ENCODE measurements around the gene DLX6. TPM values are rescaled to one million over a fixed set of nuclear protein-coding genes. Genes with fewer than 3 reads are reported as not detected.

DLX6 gene
- total RNA-seq, 1 donor from 2014 or later = not detected

DNA sequence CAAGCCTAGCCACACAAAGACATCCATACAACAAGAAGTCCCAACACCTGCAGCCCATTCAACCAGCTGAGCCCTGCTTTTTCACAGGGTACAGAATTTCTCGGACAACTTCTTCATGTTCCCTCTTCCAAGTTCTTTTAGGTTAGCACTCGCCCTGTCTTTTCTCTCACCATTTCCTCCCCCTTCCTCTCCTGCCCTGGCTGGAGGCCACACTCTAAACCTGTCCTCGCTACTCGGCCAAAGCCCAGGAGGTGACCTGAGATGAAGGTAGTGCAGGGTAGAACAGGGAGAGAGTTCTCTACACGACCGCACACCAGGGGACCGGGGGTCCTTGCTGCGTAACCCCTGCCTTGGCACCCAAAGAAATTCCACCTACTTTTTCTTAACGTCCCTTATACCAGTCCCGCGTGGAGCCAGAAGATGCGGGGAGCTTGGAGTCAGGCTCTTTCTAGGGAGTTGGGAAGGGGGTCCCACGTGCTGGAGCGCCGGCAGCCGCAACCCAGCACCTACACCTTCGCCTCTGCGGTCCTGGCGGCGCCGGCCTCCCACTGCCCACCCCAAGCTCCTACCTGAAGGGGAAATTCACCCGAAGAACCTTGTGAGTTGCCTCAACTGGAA is 16.0 kb upstream of the DLX6 start:
- intact Hi-C loops (cut with micrococcal nuclease) = no loop called here
- DNase-seq = no peak
- no peak overlapping the region for H3K27ac Mint-ChIP-seq
- H3K36me3 Mint-ChIP-seq (ENCODE audit: low read depth) = no peaks in the 10 kb centered on the region
- peaks cover 72% of the 10 kb centered on the region for H3K27me3 Mint-ChIP-seq
- H3K9me3 Mint-ChIP-seq = peaks cover 5% of the 10 kb centered on the region
- H3K4me3 Mint-ChIP-seq = no peak overlapping the region
- peaks cover 2% of the 10 kb centered on the region for H3K4me1 Mint-ChIP-seq

DNA sequence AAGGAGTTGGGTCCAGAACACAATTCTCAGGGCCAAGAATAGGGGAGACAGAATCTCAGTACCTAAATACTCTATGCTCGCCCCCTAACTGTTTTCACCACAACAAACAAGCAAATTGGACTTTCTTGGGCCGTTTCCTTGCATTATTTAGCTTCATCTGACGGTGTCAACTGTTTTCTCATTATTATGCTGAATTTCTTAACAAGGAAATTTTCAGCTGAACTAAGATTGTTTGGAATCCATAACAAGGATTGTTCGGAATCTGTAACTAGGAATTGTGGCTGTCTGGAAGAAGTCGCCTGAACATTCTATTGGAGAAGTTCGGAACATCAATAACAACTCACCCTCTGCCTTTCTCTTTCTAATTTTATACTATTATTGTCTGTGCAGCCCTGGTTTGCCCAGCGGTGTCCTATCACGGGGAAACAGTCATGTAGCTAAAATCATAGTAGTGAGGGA is 15.5 kb upstream of the DLX6 start:
- DNase-seq = no peak
- no peak overlapping the region for H3K4me3 Mint-ChIP-seq
- H3K27me3 Mint-ChIP-seq = peaks cover 76% of the 10 kb centered on the region
- no peaks in the 10 kb centered on the region for H3K36me3 Mint-ChIP-seq (ENCODE audit: low read depth)
- H3K27ac Mint-ChIP-seq = no peak overlapping the region
- intact Hi-C loops (cut with micrococcal nuclease) = loop anchor here (2.0 to 5.0 kb wide), 3 partner anchors 17 to 742 kb away; partner anchors contain the start of gene TAC1
- peaks cover 2% of the 10 kb centered on the region for H3K4me1 Mint-ChIP-seq
- peaks cover 5% of the 10 kb centered on the region for H3K9me3 Mint-ChIP-seq

DNA sequence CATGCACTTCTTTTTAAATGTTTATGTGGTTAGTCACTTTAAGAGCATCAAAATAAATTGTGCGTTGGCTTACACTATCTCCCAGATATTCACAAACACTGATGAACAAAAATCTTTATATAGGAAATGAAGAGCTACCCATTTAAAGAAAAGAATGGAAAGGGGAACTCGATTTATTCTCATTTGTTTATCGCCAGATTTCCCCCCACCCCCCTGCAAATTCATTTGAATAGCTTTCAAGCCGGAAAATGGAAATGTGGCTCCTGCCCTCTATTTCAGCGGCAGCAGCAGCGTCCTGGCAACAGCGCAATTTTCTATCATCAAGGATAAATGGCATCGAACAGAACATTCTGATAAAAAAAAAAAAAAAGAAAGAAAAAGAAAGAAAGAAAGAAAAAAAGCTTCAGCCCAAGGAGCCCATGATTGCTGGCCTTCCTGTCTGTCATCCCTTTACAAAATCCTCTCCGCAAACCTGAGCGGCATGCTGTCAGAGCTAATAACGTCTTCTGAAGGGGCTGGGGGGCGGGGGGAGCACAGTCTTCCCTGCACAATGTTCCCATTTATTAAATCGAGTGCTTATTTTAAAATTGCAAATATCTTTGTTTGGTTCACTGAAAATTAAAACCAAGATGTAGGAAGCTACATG is 13.7 kb upstream of the DLX6 start:
- Mint-ChIP-seq H3K4me1 (peaks cover 2% of the 10 kb centered on the region), H3K9me3 (peaks cover 5% of the 10 kb centered on the region), H3K4me3 (no peak overlapping the region), H3K36me3 (ENCODE audit: low read depth) (no peaks in the 10 kb centered on the region), H3K27ac (no peak overlapping the region), H3K27me3 (peaks cover 83% of the 10 kb centered on the region)
- intact Hi-C loops (cut with micrococcal nuclease) = loop anchor here (2.0 to 5.0 kb wide), 3 partner anchors 15 to 741 kb away; partner anchors contain the start of gene TAC1
- no peak for DNase-seq

DNA sequence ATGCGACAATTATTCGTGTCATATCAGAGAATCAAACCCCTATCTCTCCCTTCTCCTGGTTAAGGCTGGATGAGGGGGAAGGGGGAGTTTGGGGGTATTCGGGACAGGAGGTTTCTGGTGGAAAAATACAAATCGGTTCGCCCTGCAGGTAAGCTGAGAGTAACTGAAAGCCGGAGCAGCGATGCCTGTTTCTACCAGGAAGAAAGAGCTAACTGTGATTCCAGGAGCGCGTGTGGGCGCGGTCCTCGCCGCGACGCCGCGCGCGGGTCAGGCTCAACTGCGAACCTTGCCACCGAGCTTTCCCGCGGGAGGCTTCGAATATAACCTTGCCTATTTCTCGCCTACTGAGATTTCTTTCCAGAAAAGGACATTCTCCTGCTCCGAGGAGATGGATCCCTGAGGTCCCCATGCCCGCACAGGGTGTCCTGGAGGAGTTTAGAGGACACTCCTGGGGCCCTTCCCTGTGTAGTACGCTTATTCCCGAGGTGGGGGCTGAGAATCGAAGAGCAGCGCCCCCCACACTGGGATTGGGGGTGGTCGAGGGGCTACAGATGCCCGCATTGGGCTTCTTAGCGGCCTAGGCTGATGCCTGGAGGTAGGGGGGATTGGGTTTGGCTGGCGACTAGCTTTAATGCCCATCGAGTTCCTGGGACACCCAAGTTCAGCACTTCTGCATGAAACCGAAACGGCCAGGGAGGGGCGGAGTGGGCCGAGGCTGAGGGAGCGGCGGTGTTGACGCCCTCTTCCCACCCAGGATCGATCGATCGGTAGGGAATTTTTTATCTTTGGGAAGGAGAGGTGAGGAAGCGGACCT is 13.0 kb upstream of the DLX6 start:
- peaks cover 8% of the 10 kb centered on the region for H3K9me3 Mint-ChIP-seq
- intact Hi-C loops (cut with micrococcal nuclease) = loop anchor here (5.0 kb wide), 2 partner anchors 35 to 740 kb away; partner anchors contain the start of gene TAC1
- no peak overlapping the region for H3K27ac Mint-ChIP-seq
- H3K27me3 Mint-ChIP-seq = peaks cover 85% of the 10 kb centered on the region
- H3K4me1 Mint-ChIP-seq = peaks cover 2% of the 10 kb centered on the region
- no peak for DNase-seq
- no peaks in the 10 kb centered on the region for H3K36me3 Mint-ChIP-seq (ENCODE audit: low read depth)
- no peak overlapping the region for H3K4me3 Mint-ChIP-seq

DNA sequence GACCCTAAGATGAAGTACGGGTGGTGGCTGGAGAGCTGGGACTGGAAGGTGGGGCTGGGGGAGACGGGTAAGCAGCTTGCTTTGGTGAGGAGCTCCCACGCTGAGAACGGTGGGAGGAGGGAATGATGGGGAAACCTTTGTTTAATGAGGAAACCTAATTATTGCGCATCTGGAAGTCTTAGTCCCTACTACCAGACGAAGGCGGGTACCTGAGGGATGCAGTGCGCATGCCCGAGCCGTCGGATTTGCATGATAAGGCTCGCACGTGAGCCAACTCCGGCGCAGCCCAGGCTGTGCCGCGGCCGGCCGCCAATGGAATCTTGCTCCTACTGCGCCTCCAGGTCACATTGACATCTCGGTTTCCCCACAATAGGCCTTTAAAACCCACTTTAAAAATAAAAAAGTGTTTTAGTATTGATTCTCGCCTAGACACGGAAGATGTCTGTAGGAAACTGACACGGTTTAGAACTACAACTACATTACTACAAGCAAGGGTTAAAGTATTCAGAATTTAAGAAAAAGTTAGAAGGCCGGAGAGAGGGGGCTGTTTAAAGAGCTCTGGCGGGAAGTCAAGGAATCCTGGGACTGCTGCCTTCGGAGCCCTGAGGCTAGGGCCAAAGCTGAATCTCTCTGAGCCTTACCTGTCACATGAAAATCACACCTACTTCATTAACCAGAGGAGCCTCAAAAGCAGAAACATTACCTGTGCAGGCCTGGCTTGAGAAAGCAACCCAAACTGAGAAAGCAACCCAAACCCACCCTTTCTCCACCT is 12.1 kb upstream of the DLX6 start:
- no peak overlapping the region for H3K4me3 Mint-ChIP-seq
- intact Hi-C loops (cut with micrococcal nuclease) = loop anchor here (5.0 kb wide), 2 partner anchors 34 to 739 kb away; partner anchors contain the start of gene TAC1
- H3K9me3 Mint-ChIP-seq = peaks cover 12% of the 10 kb centered on the region
- no peak for DNase-seq
- no peaks in the 10 kb centered on the region for H3K36me3 Mint-ChIP-seq (ENCODE audit: low read depth)
- H3K27ac Mint-ChIP-seq = no peak overlapping the region
- H3K27me3 Mint-ChIP-seq = peaks cover 87% of the 10 kb centered on the region
- peaks cover 2% of the 10 kb centered on the region for H3K4me1 Mint-ChIP-seq

DNA sequence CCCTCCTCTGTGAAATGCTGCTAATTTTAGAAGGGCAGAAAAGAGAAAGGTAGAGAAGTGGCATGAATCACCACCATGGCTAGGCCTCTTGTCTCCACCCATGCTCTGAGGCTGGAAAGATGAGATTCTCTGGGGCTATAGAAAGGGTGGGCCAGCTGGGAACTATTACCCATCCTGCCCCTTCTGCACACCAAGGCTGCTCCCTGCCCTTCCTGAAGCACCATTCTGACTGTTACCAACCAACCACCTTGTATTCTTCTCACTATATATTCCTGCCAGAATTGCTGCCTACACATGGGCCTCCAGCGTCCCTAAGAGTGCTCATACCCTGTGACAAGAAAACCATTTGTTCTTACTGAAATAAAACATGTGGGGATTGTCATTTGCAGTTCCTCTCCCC is 11.4 kb upstream of the DLX6 start:
- Mint-ChIP-seq H3K27me3 (peaks cover 88% of the 10 kb centered on the region), H3K4me1 (peaks cover 2% of the 10 kb centered on the region), H3K27ac (no peak overlapping the region), H3K9me3 (peaks cover 14% of the 10 kb centered on the region), H3K36me3 (ENCODE audit: low read depth) (no peaks in the 10 kb centered on the region), H3K4me3 (no peak overlapping the region)
- intact Hi-C loops (cut with micrococcal nuclease) = loop anchor here (5.0 kb wide), 2 partner anchors 33 to 738 kb away; partner anchors contain the start of gene TAC1
- DNase-seq = no peak

DNA sequence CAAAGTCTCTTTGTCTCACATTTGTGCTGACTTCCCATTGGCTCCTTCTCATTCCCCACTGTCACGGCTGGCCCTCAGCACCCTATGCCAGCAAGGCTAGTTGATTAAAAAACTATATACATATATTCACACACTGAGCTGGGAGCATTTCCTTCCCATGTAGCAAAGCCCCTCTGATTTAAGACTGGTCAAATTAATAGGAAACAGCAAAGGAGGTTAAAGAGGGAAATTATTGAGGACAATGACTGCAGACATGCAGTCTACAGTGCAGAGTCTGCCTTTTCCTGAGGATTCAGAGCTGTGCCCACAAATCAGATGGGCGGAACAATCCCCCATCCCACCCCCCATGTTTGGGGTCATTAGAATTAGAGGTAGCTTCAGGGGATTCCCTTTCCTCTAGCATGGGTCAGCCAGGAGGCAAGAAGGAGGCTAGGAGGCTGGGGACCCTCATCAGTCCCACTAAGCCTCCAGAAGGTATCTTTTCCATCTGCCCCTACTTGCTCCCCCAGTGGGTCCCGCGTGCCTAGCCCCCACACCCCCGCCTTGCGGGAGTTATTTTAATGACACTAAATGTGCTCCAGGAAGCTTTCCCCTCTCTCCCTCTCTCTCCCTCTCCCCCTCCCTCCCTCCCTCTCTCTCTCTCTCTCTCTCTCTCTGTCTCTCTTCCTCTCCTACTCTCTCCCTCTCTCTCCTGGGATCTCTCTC is 9.8 kb upstream of the DLX6 start:
- Mint-ChIP-seq H3K27me3 (peaks cover 92% of the 10 kb centered on the region), H3K36me3 (ENCODE audit: low read depth) (no peaks in the 10 kb centered on the region), H3K27ac (no peak overlapping the region), H3K4me3 (no peak overlapping the region), H3K9me3 (peaks cover 21% of the 10 kb centered on the region), H3K4me1 (peaks cover 2% of the 10 kb centered on the region)
- DNase-seq = no peak
- intact Hi-C loops (cut with micrococcal nuclease) = no loop called here

DNA sequence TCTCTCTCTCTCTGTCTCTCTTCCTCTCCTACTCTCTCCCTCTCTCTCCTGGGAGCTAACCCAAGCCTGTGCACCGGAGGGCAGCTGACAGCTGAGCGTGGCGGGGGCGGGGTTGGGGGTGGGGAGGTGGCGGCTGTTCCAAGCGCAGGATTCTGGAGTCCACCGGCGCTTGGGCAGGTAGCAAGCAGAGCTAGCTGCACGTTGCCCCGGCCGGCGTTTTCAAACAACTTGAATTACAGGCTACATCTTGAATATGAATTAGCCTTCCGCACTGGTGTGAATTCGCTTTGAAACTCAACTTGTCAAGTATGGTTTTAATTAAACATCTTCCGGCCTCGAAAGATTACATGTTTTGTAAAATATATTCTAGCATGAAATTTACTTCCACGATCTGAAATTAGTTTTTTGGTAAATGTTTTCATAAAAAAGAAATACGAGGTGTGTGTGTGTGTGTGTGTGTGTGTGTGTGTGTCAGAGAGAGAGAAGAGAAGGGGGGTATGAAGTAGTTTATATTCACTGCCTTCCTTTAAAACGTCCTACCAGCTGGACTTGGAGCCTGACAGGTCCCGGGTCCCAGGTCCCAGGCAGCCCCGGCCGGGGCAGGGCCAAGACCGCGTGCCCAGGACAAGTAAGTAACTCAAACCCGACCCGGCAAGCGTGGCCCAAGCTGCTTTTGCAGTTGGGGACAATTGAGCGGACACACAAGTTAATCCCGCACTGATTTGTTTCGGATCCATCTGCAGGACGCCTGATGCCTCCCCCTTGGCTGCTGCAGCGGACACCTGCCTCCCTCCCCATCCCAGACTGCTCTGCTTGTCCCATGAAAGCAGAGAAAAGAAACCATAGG is 9.0 kb upstream of the DLX6 start:
- H3K4me3 Mint-ChIP-seq = no peak overlapping the region
- H3K9me3 Mint-ChIP-seq = peaks cover 21% of the 10 kb centered on the region
- peaks cover 95% of the 10 kb centered on the region for H3K27me3 Mint-ChIP-seq
- DNase-seq = no peak
- no peak overlapping the region for H3K27ac Mint-ChIP-seq
- peaks cover 2% of the 10 kb centered on the region for H3K4me1 Mint-ChIP-seq
- no peaks in the 10 kb centered on the region for H3K36me3 Mint-ChIP-seq (ENCODE audit: low read depth)
- intact Hi-C loops (cut with micrococcal nuclease) = no loop called here

DNA sequence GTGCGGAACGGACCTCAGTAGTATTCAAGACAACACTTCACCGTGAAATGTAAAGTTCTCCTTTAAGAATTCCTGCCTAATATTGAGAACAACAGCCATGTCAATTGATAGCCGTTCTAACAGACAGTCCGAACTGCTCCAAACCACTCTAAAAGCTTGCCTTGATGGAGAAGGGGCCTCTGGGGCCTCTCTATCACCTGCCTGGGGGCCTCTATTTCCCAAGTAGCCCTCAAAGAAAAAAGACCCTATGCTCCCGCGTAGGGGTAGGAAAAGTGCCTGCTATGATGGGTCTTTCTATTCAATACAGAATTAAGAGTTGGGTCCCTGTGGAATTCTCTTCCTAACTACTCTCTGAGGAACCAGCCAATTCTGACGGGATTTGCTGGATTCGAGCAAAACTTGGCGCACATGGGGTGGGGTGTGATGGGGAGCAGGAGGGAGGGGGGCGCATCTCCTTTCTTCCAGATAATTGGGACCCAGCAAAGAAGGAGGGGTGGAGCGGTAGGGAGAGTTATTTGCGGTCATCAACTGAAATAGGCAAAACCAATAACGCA is 8.3 kb upstream of the DLX6 start:
- Mint-ChIP-seq H3K36me3 (ENCODE audit: low read depth) (no peaks in the 10 kb centered on the region), H3K4me3 (no peak overlapping the region), H3K27ac (no peak overlapping the region), H3K4me1 (peaks cover 2% of the 10 kb centered on the region), H3K9me3 (peaks cover 21% of the 10 kb centered on the region), H3K27me3 (peaks cover 94% of the 10 kb centered on the region)
- intact Hi-C loops (cut with micrococcal nuclease) = no loop called here
- DNase-seq = no peak

DNA sequence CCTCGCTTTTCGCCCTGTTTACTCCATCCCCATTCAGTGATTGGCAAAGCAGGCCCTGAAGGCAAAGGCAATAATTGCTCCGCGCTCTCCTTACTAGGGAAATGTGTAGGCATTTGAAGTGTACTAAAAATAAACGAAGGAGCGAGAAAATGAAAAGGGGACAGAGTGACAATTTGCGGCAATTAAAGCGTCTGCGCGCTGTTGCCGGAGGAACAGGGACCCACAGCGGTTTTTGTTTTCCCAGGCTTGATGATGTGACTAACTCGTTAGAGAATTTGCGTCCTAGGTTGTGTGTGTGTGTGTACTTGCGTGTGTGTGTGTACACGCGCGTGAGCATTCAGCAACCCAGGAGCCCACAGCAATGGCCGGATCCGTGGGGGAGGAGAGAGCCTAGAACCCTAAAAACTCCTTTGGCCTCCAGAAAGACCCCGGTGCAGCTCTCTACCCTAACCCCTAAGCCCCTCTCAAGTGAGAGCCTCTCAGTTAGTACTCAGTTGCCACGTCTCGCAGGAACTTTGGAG is 7.8 kb upstream of the DLX6 start:
- Mint-ChIP-seq H3K4me1 (peaks cover 2% of the 10 kb centered on the region), H3K27ac (no peak overlapping the region), H3K36me3 (ENCODE audit: low read depth) (no peaks in the 10 kb centered on the region), H3K9me3 (peaks cover 24% of the 10 kb centered on the region), H3K27me3 (peaks cover 94% of the 10 kb centered on the region), H3K4me3 (no peak overlapping the region)
- intact Hi-C loops (cut with micrococcal nuclease) = no loop called here
- DNase-seq = no peak

DNA sequence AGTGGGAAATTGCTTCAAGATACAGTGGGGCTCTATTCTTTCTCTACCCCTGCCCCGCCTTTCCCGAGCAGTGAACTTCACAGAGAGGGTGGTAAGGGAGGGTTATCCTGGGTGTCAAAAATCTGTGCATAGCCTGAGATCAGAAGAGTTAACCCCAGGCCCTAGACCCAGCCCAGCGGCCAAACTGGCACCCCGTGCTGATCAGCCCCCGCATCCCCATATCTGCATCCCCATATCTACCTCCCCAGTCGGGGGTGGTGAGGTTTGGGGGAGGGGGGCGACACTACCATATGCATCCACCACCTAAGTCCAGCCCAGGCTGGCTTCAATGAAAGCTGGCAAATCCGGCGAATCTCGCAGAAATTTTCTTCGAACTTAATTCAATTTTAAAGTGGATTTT is 7.0 kb upstream of the DLX6 start:
- H3K9me3 Mint-ChIP-seq = peaks cover 19% of the 10 kb centered on the region
- intact Hi-C loops (cut with micrococcal nuclease) = no loop called here

DNA sequence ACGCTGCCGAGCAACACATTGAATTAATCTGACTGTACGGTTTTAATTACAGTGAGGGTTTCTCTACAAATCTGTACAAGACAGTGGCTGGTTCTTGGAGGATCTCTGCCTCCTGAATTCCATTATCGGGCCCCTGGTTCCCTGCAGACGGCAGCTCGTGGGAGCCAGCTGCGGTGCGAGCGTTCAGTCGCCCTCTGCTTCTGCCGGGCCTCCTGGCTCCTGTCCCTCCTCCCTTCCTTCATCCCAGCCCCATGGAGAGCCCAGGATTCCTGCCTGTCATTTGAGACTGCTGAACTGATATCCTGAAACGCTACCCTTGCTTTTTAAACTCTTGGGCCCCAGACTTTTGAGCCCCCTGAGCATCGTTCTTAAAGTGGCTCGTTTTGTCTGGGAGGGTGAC is 6.6 kb upstream of the DLX6 start:
- Mint-ChIP-seq H3K4me3 (no peak overlapping the region), H3K27ac (peak overlapping the region; percentile 60), H3K36me3 (ENCODE audit: low read depth) (no peaks in the 10 kb centered on the region)

More for the DNA sequence above, 7.0 kb upstream of the DLX6 start:
- no peak overlapping the region for H3K27ac Mint-ChIP-seq
- no peak overlapping the region for H3K4me3 Mint-ChIP-seq
- DNase-seq = no peak
- H3K27me3 Mint-ChIP-seq = peaks cover 94% of the 10 kb centered on the region
- H3K4me1 Mint-ChIP-seq = no peaks in the 10 kb centered on the region
- H3K36me3 Mint-ChIP-seq (ENCODE audit: low read depth) = no peaks in the 10 kb centered on the region

More for the DNA sequence above, 6.6 kb upstream of the DLX6 start:
- Mint-ChIP-seq H3K4me1 (no peaks in the 10 kb centered on the region), H3K9me3 (peaks cover 19% of the 10 kb centered on the region), H3K27me3 (peaks cover 94% of the 10 kb centered on the region)
- DNase-seq = no peak
- intact Hi-C loops (cut with micrococcal nuclease) = no loop called here

Measured in activated CD4-positive, alpha-beta T cell treated with anti-CD3 and anti-CD28 coated beads, Interleukin-2, amount 10 ng/mL, durations not matched to agents 24 days and 14 days (primary cell).